Adrenal gland (tissue), 5 donors: ENCODE results near the gene RPS6KL1.

Experiments used
- CTCF ChIP-seq, 6 experiments: fragments of 450-650 bp in 4 of 6; fragments of 200-600 bp in 2 of 6; sonication (generic) in 1 of 6; IDR thresholded peaks; 1 replicate in 5 of 6; 2 replicates in 1 of 6; pipeline versions ENCODE4 v1.5.1 to v1.8.0; 2016 to 2021; ENCODE audit warnings: antibody characterized with exemption in 6 of 6, mild to moderate bottlenecking in 2 of 6, moderate library complexity in 1 of 6
- POLR2A ChIP-seq, 2 donors: fragments of 450-650 bp; IDR thresholded peaks; one replicate each; pipeline ENCODE4 v1.6.1; 2017; ENCODE audit warnings: antibody characterized with exemption in 2 of 2, mild to moderate bottlenecking in 2 of 2, moderate library complexity in 1 of 2
- donor health status: DM: no; HTN: no; CAD: no.

- TF ChIP-seq POLR2A (IDR thresholded peaks at IDR 0.05) = no peak
- no peak for TF ChIP-seq CTCF (IDR thresholded peaks at IDR 0.05)
Measured at GRCh38 chr14:74953686-74954085, 30.6 kb upstream of the RPS6KL1 start.
